Neural cell (in vitro differentiated cells): Measurements from ENCODE around the gene NOS1AP.

Experiments
- CTCF ChIP-seq: fragments of 450-650 bp; IDR thresholded peaks from 2 replicates; pipeline ENCODE4 v1.5.1; 2014; ENCODE audit warnings: antibody characterized with exemption, mild to moderate bottlenecking, moderate library complexity; ENCODE audit not compliant: poor library complexity, severe bottlenecking
- EZH2 ChIP-seq: fragments of 200-600, 300-800 bp; shearing (Covaris generic), sonication (generic); IDR thresholded peaks from 2 replicates; pipeline ENCODE4 v1.6.1; 2014; ENCODE audit warnings: antibody characterized with exemption, low read length, borderline replicate concordance, mild to moderate bottlenecking; ENCODE audit not compliant: insufficient read depth, poor library complexity, severe bottlenecking
- POLR2AphosphoS5 ChIP-seq: IDR thresholded peaks from 2 replicates; pipeline ENCODE4 v1.6.1; 2012
- RAD21 ChIP-seq: fragments of 450-650 bp; conservative IDR thresholded peaks from 2 replicates; pipeline ENCODE4 v1.6.1; 2014; ENCODE audit warnings: antibody characterized with exemption, mild to moderate bottlenecking, moderate library complexity
- REST ChIP-seq: IDR thresholded peaks from 2 replicates; pipeline ENCODE4 v1.6.1; 2012; ENCODE audit warnings: borderline replicate concordance
- TAF1 ChIP-seq: IDR thresholded peaks from 2 replicates; pipeline ENCODE4 v1.6.1; 2012; ENCODE audit warnings: low read depth

GRCh38 chr1:162025541-162025940 is 44.0 kb upstream of the NOS1AP start:
- TF ChIP-seq RAD21 (no peak), CTCF (no peak), POLR2AphosphoS5 (no peak), REST (no peak), TAF1 (no peak), EZH2 (no peak)
